Adipocyte (in vitro differentiated cells): ENCODE data around the gene LYRM9.

Experiments used
- DNase-seq: peaks from one replicate; pipeline ENCODE4 v3.0.0-alpha.2; 2015; ENCODE audit warnings: low read depth
- H3K27me3 ChIP-seq: replicated peaks from 2 replicates; pipeline ENCODE4 v1.7.0; 2013; ENCODE audit warnings: mild to moderate bottlenecking, low read length, moderate library complexity; ENCODE audit not compliant: control insufficient read depth, insufficient read depth
- H3K36me3 ChIP-seq: 2 replicates; pipeline ENCODE4 v1.7.0; 2013; ENCODE audit warnings: low read length, mild to moderate bottlenecking, moderate library complexity; ENCODE audit not compliant: control insufficient read depth, insufficient read depth, severe bottlenecking
- H3K4me1 ChIP-seq: 2 replicates; pipeline ENCODE4 v1.7.0; 2013; ENCODE audit warnings: mild to moderate bottlenecking, low read length, moderate library complexity; ENCODE audit not compliant: control insufficient read depth, insufficient read depth
- H3K4me3 ChIP-seq: 2 replicates; pipeline ENCODE4 v1.7.0; 2013; ENCODE audit warnings: mild to moderate bottlenecking, low read length, moderate library complexity
- H3K9ac ChIP-seq: 2 replicates; pipeline ENCODE4 v1.7.0; 2013; ENCODE audit warnings: mild to moderate bottlenecking, low read length, moderate library complexity
- H3K9me3 ChIP-seq: 2 replicates; pipeline ENCODE4 v1.7.0; 2013; ENCODE audit warnings: mild to moderate bottlenecking, low read length, moderate library complexity; ENCODE audit not compliant: control insufficient read depth

Gene LYRM9

DNA sequence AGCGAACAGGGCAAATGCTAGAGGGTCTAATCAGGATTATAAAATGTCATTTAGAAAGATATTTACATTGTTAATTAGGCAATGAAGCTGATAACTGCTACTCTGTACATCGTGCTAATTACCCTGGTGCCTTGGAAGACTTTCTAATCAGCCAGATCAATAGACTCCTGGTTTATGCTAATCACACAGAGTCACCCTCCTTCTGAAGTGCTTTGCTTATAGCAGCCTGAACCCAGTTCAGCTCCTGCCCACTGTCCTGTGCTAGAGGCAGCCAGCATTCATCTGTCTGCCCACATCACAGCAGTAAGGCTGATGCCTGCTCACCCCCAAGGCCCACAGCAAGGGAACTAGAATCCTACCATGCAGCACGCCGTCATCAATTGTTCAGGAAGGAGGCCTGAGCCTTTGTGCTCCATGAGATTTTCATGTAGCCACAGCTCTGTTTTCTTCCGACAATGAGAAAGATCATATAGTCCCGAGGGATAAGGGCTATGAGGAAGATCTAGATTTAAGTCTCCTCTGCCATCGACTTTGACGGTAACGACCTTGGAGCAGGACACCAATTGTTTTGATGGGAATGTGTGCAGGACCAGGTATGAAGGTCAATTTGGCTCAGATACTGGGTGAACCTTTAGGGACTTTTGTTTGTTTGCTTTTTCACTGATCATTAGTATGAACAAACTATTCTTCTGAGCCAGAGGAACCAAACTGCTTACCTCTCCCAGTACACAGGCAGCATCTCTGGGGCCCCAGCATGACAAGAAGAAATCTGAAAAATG, 12.5 kb upstream of the LYRM9 start:
- H3K27me3 ChIP-seq: peaks cover 3% of the 10 kb centered on the region
- DNase-seq: no peak

DNA sequence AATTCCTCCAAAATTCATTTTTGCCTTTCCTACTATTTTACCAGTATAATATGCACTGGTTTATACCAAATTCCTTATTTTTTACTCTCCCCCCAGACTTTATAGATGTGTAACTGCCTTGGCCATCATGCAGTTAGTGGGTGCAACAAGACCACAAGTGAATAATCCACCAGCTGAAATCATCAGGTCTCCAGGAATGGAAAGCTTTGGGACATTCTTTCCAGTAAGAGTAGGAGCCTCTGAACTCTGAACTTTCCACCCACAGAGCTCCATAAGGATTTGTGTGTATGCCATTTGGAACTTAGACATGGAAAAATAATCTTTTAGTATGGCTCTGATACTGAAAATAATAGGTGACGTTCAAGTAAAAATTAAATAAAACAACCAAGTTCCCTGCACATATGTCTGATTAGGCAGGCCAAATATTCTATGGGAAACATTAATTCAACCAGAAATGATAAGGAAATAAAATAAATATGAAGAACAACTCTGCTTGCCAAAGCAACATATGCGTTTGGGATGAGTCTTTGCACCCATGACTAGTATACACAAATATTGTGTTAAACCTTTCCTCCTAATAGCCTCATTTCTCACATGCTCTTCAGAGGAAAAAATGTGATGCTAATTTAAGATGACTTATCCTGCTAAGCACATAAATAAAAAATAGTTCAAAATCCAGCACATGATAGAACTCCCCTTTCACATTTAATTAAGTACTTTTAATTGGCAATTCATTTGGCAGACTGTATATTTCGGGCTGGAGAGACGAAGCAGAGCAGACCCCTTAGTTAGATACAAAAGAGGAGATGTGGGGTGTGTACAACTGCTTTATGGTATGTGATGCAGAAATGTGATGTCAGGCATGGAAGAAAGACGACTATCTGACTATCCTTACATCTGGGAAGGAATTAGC, 11.6 kb upstream of the LYRM9 start:
- Histone ChIP-seq H3K4me1 (no peaks in the 10 kb centered on the region), H3K9ac (no peak overlapping the region)

More for the DNA sequence above, 12.5 kb upstream of the LYRM9 start:
- Histone ChIP-seq H3K36me3 (no peaks in the 10 kb centered on the region), H3K9me3 (no peaks in the 10 kb centered on the region), H3K9ac (no peak overlapping the region), H3K4me1 (no peaks in the 10 kb centered on the region), H3K4me3 (no peak overlapping the region)

DNA sequence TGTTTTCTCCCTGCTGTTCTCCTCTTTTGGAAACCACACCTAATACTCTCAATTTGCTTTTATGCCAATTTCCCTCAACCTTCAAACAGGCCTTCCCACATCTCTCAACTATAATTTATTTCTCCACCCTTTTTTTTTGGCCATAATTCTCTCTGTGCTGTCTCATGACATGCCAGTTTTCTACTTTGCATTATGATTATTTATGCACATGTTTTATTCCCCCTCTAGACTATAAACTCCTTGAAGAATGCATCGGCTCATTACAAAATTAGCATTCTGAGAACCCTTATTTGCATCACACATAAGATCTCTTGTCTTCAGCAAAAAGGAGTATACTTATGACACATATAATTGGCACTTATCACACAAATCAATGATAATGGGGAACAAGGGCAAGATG, 10.9 kb upstream of the LYRM9 start:
- no peak for DNase-seq
- Histone ChIP-seq H3K36me3 (no peaks in the 10 kb centered on the region), H3K9ac (no peak overlapping the region), H3K4me1 (no peaks in the 10 kb centered on the region), H3K27me3 (no peaks in the 10 kb centered on the region), H3K4me3 (no peak overlapping the region), H3K9me3 (no peaks in the 10 kb centered on the region)

More for the DNA sequence above, 11.6 kb upstream of the LYRM9 start:
- H3K36me3 ChIP-seq: no peaks in the 10 kb centered on the region
- no peak for DNase-seq
- no peaks in the 10 kb centered on the region for H3K9me3 ChIP-seq
- H3K4me3 ChIP-seq: no peak overlapping the region
- peaks cover 1% of the 10 kb centered on the region for H3K27me3 ChIP-seq

DNA sequence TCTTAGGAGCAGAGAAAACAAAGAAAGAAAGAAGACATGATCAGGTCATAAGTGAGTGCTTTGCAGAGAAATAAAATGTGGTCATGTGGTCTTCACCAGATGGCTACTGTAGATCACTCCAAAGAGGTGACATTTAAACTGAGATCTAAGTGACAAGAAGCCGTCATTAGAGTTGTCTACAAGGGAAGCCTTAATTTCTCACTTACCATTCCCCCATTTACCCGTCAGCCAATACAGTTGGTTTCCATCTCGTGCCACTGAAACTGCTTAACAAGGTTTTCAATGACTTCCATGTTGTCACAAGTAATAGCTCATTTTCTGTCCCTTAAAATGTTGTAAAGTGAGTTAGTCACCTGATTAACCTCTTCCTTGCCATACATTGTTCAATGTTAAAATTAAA, 6.4 kb upstream of the LYRM9 start:
- H3K36me3 ChIP-seq: no peaks in the 10 kb centered on the region
- H3K9ac ChIP-seq: no peak overlapping the region
- H3K9me3 ChIP-seq: no peaks in the 10 kb centered on the region
- H3K4me1 ChIP-seq: peaks cover 16% of the 10 kb centered on the region
- no peak overlapping the region for H3K4me3 ChIP-seq
- no peak for DNase-seq
- peaks cover 2% of the 10 kb centered on the region for H3K27me3 ChIP-seq

DNA sequence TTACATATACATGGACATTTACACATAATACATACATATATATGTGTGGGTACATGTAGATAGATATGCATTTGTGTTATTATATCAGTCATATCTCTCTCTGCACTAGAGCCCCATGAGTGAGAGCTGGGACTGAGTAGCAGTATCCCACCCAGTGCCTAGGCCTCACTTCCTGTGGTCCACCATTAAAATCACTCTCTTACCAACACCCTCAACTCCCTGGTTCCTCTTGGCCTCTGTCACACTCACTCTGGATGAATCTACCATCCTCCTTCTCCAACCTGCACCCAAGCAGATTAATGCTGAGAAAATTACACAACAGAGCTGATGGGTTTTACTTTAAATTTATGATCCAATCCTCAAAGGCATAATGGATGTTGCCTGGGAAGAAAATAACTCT, 4.9 kb upstream of the LYRM9 start:
- Histone ChIP-seq H3K27me3 (peaks cover 2% of the 10 kb centered on the region), H3K4me1 (peaks cover 16% of the 10 kb centered on the region), H3K9me3 (no peaks in the 10 kb centered on the region), H3K4me3 (no peak overlapping the region), H3K9ac (no peak overlapping the region), H3K36me3 (no peaks in the 10 kb centered on the region)
- DNase-seq: no peak

DNA sequence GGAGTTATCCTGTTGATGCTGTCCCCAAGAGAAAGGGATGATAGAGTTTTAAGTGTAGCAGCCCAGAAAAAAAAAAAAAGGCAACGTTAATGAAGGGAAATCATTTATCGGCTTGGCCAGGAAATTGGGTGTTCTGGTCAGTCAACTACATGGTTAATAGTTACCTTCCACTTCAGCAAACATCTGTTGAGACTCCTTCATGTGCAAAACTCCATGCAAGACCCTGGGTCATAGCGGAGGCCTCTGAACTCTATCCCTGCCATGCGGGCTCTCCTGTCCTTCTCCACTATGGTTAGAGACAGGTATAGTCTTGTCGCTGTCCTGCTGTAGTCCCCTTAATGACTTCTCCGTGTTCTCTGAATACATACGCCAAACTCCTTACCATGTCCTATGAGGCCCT, 3.5 kb upstream of the LYRM9 start:
- Histone ChIP-seq H3K9me3 (no peaks in the 10 kb centered on the region), H3K9ac (no peak overlapping the region), H3K36me3 (no peaks in the 10 kb centered on the region), H3K27me3 (peaks cover 2% of the 10 kb centered on the region), H3K4me3 (no peak overlapping the region), H3K4me1 (peaks cover 23% of the 10 kb centered on the region)
- DNase-seq: no peak

DNA sequence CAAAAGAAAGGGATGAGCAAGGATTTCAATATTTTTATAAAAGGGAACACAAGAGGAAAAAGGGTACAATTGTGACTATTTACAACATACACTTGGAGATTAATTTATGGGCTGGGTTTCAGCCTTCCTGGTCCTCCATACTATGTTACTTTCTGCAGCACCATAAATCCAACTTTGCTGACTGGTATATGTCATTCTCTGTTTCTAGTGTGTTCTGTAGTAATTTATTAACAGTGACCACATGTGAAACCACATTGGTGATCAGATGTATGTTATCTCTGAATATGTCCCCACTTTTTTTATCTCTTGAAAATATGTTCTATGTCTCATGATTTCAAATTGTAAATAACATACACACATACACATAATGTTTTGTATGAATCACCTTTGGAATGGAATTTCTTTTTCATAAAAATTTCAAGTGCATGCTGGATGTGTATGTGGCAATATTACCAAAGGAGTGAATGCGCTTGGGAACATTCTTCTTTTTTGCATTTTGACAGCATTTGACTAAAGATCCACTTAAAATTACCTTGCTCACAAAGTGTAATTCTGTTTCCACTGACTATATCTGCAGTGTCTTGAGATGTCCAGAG, 2.9 kb upstream of the LYRM9 start:
- Histone ChIP-seq H3K4me3 (no peak overlapping the region), H3K4me1 (peaks cover 23% of the 10 kb centered on the region), H3K36me3 (no peaks in the 10 kb centered on the region), H3K9ac (no peak overlapping the region), H3K9me3 (no peaks in the 10 kb centered on the region), H3K27me3 (peaks cover 2% of the 10 kb centered on the region)
- no peak for DNase-seq

DNA sequence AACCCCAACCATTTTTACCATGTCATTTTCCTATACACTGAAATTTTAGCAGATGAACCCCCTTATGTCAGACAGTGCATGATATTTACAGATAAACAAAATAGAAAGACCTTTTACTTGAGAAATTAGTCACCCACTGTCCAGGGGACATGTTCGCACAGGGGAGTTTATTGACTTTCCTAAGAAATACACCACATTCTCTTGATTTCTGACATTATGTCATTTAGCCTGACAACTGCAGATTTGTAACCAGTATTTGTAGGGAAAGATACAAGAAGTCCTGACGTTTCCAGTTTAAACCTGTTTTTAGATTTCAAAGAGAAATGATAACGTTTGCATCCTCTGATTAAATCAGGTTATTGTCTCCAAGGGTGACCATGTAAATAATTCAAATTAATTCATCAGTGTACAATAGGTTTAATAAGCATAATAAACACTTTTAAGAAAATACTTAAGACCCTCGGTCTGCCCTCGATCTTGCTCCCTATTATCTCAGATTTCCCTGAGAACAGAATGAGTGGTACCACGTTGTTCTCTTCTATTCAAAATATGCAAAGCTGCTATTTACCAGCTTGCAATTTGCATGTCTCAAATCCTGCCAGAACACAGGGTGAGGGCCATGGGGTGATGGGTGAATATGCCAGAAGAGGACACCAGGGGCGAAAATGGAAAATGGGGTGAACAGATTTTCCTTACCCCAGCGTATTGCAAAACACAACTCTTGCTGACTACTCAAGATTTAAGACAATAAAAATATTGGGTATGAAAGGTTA, 2.1 kb upstream of the LYRM9 start:
- Histone ChIP-seq H3K27me3 (peaks cover 2% of the 10 kb centered on the region), H3K9me3 (no peaks in the 10 kb centered on the region), H3K9ac (no peak overlapping the region), H3K4me1 (peaks cover 23% of the 10 kb centered on the region), H3K36me3 (no peaks in the 10 kb centered on the region), H3K4me3 (no peak overlapping the region)
- no peak for DNase-seq

DNA sequence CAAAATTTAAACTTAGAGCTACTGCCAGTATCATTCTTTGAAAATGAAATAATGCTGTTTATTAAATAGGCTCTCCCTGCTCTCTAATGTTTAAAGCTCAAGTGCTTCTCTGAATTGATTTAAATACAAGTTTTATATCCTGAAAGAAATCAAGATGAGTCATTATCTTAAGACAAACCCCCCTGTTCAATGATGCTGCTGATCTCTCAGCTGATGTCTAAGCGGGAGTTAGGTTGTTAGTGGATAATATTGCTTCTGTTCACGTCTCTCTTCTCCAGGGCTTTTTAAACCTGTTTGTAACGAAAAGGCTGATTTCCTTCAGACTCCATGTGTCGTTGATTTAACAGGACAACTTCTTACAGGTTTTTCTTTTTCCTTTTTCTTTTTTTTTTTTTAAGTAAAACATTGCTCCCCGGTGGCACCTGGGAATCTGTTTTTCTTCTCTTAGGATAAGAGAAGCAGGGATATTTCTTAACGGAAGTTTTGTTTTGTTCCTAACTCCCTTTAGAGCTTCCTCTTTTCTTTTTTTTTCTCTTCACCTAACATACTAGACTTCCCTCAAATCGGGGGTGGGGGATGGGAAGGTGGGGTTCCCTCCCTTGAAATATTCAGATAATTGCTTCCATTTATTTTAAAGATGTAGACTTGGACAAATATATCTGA, 807 bp upstream of the LYRM9 start:
- no peak for DNase-seq
- H3K9me3 ChIP-seq: no peaks in the 10 kb centered on the region
- no peaks in the 10 kb centered on the region for H3K36me3 ChIP-seq
- peaks cover 2% of the 10 kb centered on the region for H3K27me3 ChIP-seq
- H3K9ac ChIP-seq: no peak overlapping the region
- H3K4me1 ChIP-seq: peaks cover 23% of the 10 kb centered on the region
- peak overlapping the region; percentile 62 for H3K4me3 ChIP-seq

DNA sequence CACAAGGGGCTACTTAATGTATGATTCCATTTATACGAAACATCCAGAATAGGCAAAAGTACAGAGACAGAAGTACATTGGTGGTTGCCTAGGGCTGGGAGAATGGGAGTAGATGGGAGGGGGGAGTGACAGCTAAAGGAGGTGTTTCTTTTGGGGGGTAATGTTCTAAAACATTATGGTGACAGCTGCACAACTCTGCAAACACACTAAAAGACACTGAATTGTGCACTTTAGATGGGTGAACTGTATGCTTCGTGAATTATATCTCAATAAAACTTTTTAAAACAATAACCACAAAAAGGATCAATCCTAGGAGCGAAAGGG, 661 bp downstream of the LYRM9 start:
- no peaks in the 10 kb centered on the region for H3K27me3 ChIP-seq
- no peaks in the 10 kb centered on the region for H3K36me3 ChIP-seq
- DNase-seq: no peak
- peaks cover 23% of the 10 kb centered on the region for H3K4me1 ChIP-seq
- peak overlapping the region; percentile 88 for H3K4me3 ChIP-seq
- H3K9me3 ChIP-seq: no peaks in the 10 kb centered on the region
- peak overlapping the region; percentile 96 for H3K9ac ChIP-seq
